Measurements from ENCODE around the gene NME7.
"Not testable (repeated sequence)": the region's sequence is repeated elsewhere in the genome, so short reads cannot be mapped to it uniquely, and the experiment has no call there.

Gene NME7

GRCh38 chr1:169298441-169298840, 69.2 kb downstream of the NME7 start:
- peaks cover 32% of the 10 kb centered on the region for H3K36me3 Mint-ChIP-seq
- no peak overlapping the region for H3K27ac Mint-ChIP-seq
- peaks cover 2% of the 10 kb centered on the region for H3K9me3 Mint-ChIP-seq

GRCh38 chr1:169295846-169296245, 71.8 kb downstream of the NME7 start:
- no peak overlapping the region for H3K27ac Mint-ChIP-seq
- H3K4me3 Mint-ChIP-seq: no peak overlapping the region

More at GRCh38 chr1:169298441-169298840, 69.2 kb downstream of the NME7 start:
- no peak for ATAC-seq
- H3K4me3 Mint-ChIP-seq: no peak overlapping the region
- H3K4me1 Mint-ChIP-seq: no peaks in the 10 kb centered on the region
- H3K27me3 Mint-ChIP-seq: no peaks in the 10 kb centered on the region

GRCh38 chr1:169295425-169295824, 72.2 kb downstream of the NME7 start:
- peaks cover 47% of the 10 kb centered on the region for H3K36me3 Mint-ChIP-seq
- no peaks in the 10 kb centered on the region for H3K4me1 Mint-ChIP-seq
- H3K4me3 Mint-ChIP-seq: no peak overlapping the region
- H3K27me3 Mint-ChIP-seq: no peaks in the 10 kb centered on the region
- ATAC-seq: no peak
- no peaks in the 10 kb centered on the region for H3K9me3 Mint-ChIP-seq
- H3K27ac Mint-ChIP-seq: no peak overlapping the region

More at GRCh38 chr1:169295846-169296245, 71.8 kb downstream of the NME7 start:
- peaks cover 43% of the 10 kb centered on the region for H3K36me3 Mint-ChIP-seq
- no peaks in the 10 kb centered on the region for H3K9me3 Mint-ChIP-seq
- H3K4me1 Mint-ChIP-seq: no peaks in the 10 kb centered on the region
- no peaks in the 10 kb centered on the region for H3K27me3 Mint-ChIP-seq
- ATAC-seq: no peak

- Mint-ChIP-seq H3K9me3 (peaks cover 4% of the 10 kb centered on the region), H3K4me3 (no peak overlapping the region), H3K27ac (no peak overlapping the region), H3K27me3 (no peaks in the 10 kb centered on the region), H3K4me1 (no peaks in the 10 kb centered on the region), H3K36me3 (peaks cover 51% of the 10 kb centered on the region)
- no peak for ATAC-seq
These were observed 78.6 kb downstream of the NME7 start for GRCh38 chr1:169289016-169289415.

- H3K4me3 Mint-ChIP-seq: no peak overlapping the region
- H3K27me3 Mint-ChIP-seq: no peaks in the 10 kb centered on the region
- ATAC-seq: no peak
- no peak overlapping the region for H3K27ac Mint-ChIP-seq
- H3K4me1 Mint-ChIP-seq: no peaks in the 10 kb centered on the region
- peaks cover 10% of the 10 kb centered on the region for H3K9me3 Mint-ChIP-seq
- H3K36me3 Mint-ChIP-seq: peaks cover 51% of the 10 kb centered on the region
These were observed 79.6 kb downstream of the NME7 start for GRCh38 chr1:169288011-169288414.

- H3K27me3 Mint-ChIP-seq: no peaks in the 10 kb centered on the region
- H3K27ac Mint-ChIP-seq: no peak overlapping the region
- ATAC-seq: no peak
- peaks cover 12% of the 10 kb centered on the region for H3K9me3 Mint-ChIP-seq
- no peak overlapping the region for H3K4me3 Mint-ChIP-seq
- peaks cover 50% of the 10 kb centered on the region for H3K36me3 Mint-ChIP-seq
- no peaks in the 10 kb centered on the region for H3K4me1 Mint-ChIP-seq
These were observed 80.3 kb downstream of the NME7 start for GRCh38 chr1:169287280-169287679.

GRCh38 chr1:169281562-169281961, 86.0 kb downstream of the NME7 start:
- H3K27me3 Mint-ChIP-seq, H3K4me1 Mint-ChIP-seq, ATAC-seq, H3K27ac Mint-ChIP-seq, H3K4me3 Mint-ChIP-seq: not testable (repeated sequence)
- Mint-ChIP-seq H3K36me3 (peaks cover 52% of the 10 kb centered on the region), H3K9me3 (peaks cover 28% of the 10 kb centered on the region)

GRCh38 chr1:169271098-169271497, 96.5 kb downstream of the NME7 start:
- no peaks in the 10 kb centered on the region for H3K27me3 Mint-ChIP-seq
- H3K27ac Mint-ChIP-seq: no peak overlapping the region
- peak; percentile 51 for ATAC-seq
- peaks cover 15% of the 10 kb centered on the region for H3K36me3 Mint-ChIP-seq
- H3K4me3 Mint-ChIP-seq: no peak overlapping the region
- peaks cover 6% of the 10 kb centered on the region for H3K4me1 Mint-ChIP-seq
- H3K9me3 Mint-ChIP-seq: peaks cover 3% of the 10 kb centered on the region

GRCh38 chr1:169266133-169266532, 101.5 kb downstream of the NME7 start:
- Mint-ChIP-seq H3K27ac (no peak overlapping the region), H3K4me1 (peaks cover 2% of the 10 kb centered on the region), H3K9me3 (peaks cover 17% of the 10 kb centered on the region), H3K36me3 (peaks cover 65% of the 10 kb centered on the region), H3K4me3 (no peak overlapping the region), H3K27me3 (no peaks in the 10 kb centered on the region)
- no peak for ATAC-seq

GRCh38 chr1:169263059-169263458, 104.5 kb downstream of the NME7 start:
- peaks cover 83% of the 10 kb centered on the region for H3K36me3 Mint-ChIP-seq
- ATAC-seq: no peak

GRCh38 chr1:169261884-169262283, 105.7 kb downstream of the NME7 start:
- H3K27me3 Mint-ChIP-seq: no peaks in the 10 kb centered on the region
- peaks cover 84% of the 10 kb centered on the region for H3K36me3 Mint-ChIP-seq
- H3K4me3 Mint-ChIP-seq: no peak overlapping the region
- H3K27ac Mint-ChIP-seq: no peak overlapping the region
- H3K9me3 Mint-ChIP-seq: peaks cover 17% of the 10 kb centered on the region
- H3K4me1 Mint-ChIP-seq: no peaks in the 10 kb centered on the region
- no peak for ATAC-seq

More at GRCh38 chr1:169263059-169263458, 104.5 kb downstream of the NME7 start:
- Mint-ChIP-seq H3K4me1 (no peaks in the 10 kb centered on the region), H3K9me3 (peaks cover 17% of the 10 kb centered on the region), H3K4me3 (no peak overlapping the region), H3K27me3 (no peaks in the 10 kb centered on the region), H3K27ac (no peak overlapping the region)

GRCh38 chr1:169260478-169261151, 107.0 kb downstream of the NME7 start:
- Mint-ChIP-seq H3K36me3 (peaks cover 75% of the 10 kb centered on the region), H3K9me3 (peaks cover 15% of the 10 kb centered on the region), H3K4me1 (no peaks in the 10 kb centered on the region), H3K27ac (no peak overlapping the region), H3K4me3 (no peak overlapping the region), H3K27me3 (no peaks in the 10 kb centered on the region)
- ATAC-seq: no peak

- Mint-ChIP-seq H3K4me1 (no peaks in the 10 kb centered on the region), H3K4me3 (no peak overlapping the region), H3K9me3 (peaks cover 8% of the 10 kb centered on the region), H3K36me3 (peaks cover 67% of the 10 kb centered on the region), H3K27ac (no peak overlapping the region), H3K27me3 (no peaks in the 10 kb centered on the region)
- no peak for ATAC-seq
These were observed 107.8 kb downstream of the NME7 start for GRCh38 chr1:169259816-169260215.

- Mint-ChIP-seq H3K4me1 (no peaks in the 10 kb centered on the region), H3K36me3 (no peaks in the 10 kb centered on the region), H3K27me3 (no peaks in the 10 kb centered on the region), H3K4me3 (no peak overlapping the region), H3K9me3 (no peaks in the 10 kb centered on the region), H3K27ac (no peak overlapping the region)
- ATAC-seq: no peak
These were observed 116.8 kb downstream of the NME7 start for GRCh38 chr1:169250795-169251194.

GRCh38 chr1:169250022-169250421, 117.6 kb downstream of the NME7 start:
- H3K9me3 Mint-ChIP-seq: no peaks in the 10 kb centered on the region
- H3K4me1 Mint-ChIP-seq: no peaks in the 10 kb centered on the region
- ATAC-seq: no peak
- H3K4me3 Mint-ChIP-seq: no peak overlapping the region
- no peaks in the 10 kb centered on the region for H3K27me3 Mint-ChIP-seq
- no peaks in the 10 kb centered on the region for H3K36me3 Mint-ChIP-seq
- H3K27ac Mint-ChIP-seq: no peak overlapping the region

- Mint-ChIP-seq H3K4me1 (no peaks in the 10 kb centered on the region), H3K36me3 (no peaks in the 10 kb centered on the region), H3K27ac (no peak overlapping the region), H3K9me3 (no peaks in the 10 kb centered on the region), H3K27me3 (no peaks in the 10 kb centered on the region), H3K4me3 (no peak overlapping the region)
- no peak for ATAC-seq
These were observed 118.0 kb downstream of the NME7 start for GRCh38 chr1:169249611-169250010.
